Measurements from ENCODE around the gene BMP2K. TPM values are rescaled to one million over a fixed set of nuclear protein-coding genes. Genes with fewer than 3 reads are reported as not detected.
"Not testable (repeated sequence)": the region's sequence is repeated elsewhere in the genome, so short reads cannot be mapped to it uniquely, and the experiment has no call there.

BMP2K gene
- total RNA-seq, 2 experiments from 2014 or later = 22.6 to 25.1 TPM

- Mint-ChIP-seq H3K9me3 (no peaks in the 10 kb centered on the region), H3K4me3 (no peak overlapping the region), H3K4me1 (peaks cover 6% of the 10 kb centered on the region), H3K36me3 (peaks cover 19% of the 10 kb centered on the region), H3K27me3 (no peaks in the 10 kb centered on the region), H3K27ac (no peak overlapping the region)
- no peak for DNase-seq
- ATAC-seq (ENCODE audit: low read depth) = no peak
- POLR2A ChIA-PET = no interaction called here
Observed at GRCh38 chr4:78787392-78788006, 11.3 kb downstream of the BMP2K start.

- Mint-ChIP-seq H3K27ac (no peak overlapping the region), H3K36me3 (peaks cover 19% of the 10 kb centered on the region), H3K9me3 (no peaks in the 10 kb centered on the region), H3K27me3 (no peaks in the 10 kb centered on the region), H3K4me1 (peaks cover 6% of the 10 kb centered on the region), H3K4me3 (no peak overlapping the region)
- ATAC-seq (ENCODE audit: low read depth) = no peak
- DNase-seq = no peak
- POLR2A ChIA-PET = no interaction called here
Observed at GRCh38 chr4:78788007-78788889, 12.1 kb downstream of the BMP2K start.

DNA sequence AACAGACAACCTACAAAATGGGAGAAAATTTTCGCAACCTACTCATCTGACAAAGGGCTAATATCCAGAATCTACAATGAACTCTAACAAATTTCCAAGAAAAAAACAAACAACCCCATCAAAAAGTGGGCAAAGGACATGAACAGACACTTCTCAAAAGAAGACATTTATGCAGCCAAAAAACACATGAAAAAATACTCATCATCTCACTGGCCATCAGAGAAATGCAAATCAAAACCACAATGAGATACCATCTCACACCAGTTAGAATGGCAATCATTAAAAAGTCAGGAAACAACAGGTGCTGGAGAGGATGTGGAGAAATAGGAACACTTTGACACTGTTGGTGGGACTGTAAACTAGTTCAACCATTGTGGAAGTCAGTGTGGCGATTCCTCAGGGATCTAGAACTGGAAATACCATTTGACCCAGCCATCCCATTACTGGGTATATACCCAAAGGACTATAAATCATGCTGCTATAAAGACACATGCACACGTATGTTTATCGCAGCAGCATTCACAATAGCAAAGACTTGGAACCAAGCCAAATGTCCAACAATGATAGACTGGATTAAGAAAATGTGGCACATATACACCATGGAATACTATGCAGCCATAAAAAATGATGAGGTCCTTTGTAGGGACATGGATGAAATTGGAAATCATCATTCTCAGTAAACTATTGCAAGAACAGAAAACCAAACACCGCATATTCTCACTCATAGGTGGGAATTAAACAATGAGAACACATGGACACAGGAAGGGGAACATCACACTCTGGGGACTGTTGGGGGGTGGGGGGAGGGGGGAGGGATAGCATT, 19.7 kb downstream of the BMP2K start:
- H3K27me3 Mint-ChIP-seq; POLR2A ChIA-PET; ATAC-seq (ENCODE audit: low read depth); H3K4me3 Mint-ChIP-seq; H3K27ac Mint-ChIP-seq; H3K9me3 Mint-ChIP-seq; DNase-seq: not testable (repeated sequence)
- H3K36me3 Mint-ChIP-seq = peaks cover 26% of the 10 kb centered on the region
- peaks cover 12% of the 10 kb centered on the region for H3K4me1 Mint-ChIP-seq

DNA sequence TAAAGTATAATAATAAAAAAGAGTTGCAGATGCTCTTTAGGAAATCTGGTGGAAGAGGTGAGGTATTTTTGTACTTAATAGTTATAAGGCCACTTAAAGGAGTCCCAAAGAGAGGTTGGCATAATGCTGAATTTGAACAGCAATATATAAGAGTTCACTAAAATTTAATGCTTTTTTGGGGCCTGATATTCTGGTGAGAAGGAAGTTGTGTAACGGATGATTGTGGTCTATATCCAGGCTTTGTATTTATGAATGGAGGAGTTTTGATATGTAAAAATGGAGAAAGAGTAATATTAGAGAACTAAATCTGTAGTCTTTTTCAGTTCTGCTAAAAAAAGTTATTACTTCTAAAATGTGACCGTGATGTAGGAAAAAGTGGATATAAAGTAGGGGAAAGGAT, 20.4 kb downstream of the BMP2K start:
- Mint-ChIP-seq H3K27me3 (no peaks in the 10 kb centered on the region), H3K36me3 (peaks cover 26% of the 10 kb centered on the region), H3K27ac (no peak overlapping the region), H3K4me3 (no peak overlapping the region), H3K9me3 (peaks cover 5% of the 10 kb centered on the region), H3K4me1 (peaks cover 12% of the 10 kb centered on the region)
- ATAC-seq (ENCODE audit: low read depth) (no peak), DNase-seq (no peak)
- POLR2A ChIA-PET = no interaction called here

GRCh38 chr4:78797777-78798284, 21.7 kb downstream of the BMP2K start:
- ATAC-seq (ENCODE audit: low read depth) = no peak
- H3K9me3 Mint-ChIP-seq = peaks cover 5% of the 10 kb centered on the region
- POLR2A ChIA-PET = no interaction called here
- peaks cover 26% of the 10 kb centered on the region for H3K36me3 Mint-ChIP-seq
- no peak for DNase-seq
- H3K4me3 Mint-ChIP-seq = no peak overlapping the region
- H3K27ac Mint-ChIP-seq = no peak overlapping the region
- no peaks in the 10 kb centered on the region for H3K27me3 Mint-ChIP-seq
- peaks cover 12% of the 10 kb centered on the region for H3K4me1 Mint-ChIP-seq

DNA sequence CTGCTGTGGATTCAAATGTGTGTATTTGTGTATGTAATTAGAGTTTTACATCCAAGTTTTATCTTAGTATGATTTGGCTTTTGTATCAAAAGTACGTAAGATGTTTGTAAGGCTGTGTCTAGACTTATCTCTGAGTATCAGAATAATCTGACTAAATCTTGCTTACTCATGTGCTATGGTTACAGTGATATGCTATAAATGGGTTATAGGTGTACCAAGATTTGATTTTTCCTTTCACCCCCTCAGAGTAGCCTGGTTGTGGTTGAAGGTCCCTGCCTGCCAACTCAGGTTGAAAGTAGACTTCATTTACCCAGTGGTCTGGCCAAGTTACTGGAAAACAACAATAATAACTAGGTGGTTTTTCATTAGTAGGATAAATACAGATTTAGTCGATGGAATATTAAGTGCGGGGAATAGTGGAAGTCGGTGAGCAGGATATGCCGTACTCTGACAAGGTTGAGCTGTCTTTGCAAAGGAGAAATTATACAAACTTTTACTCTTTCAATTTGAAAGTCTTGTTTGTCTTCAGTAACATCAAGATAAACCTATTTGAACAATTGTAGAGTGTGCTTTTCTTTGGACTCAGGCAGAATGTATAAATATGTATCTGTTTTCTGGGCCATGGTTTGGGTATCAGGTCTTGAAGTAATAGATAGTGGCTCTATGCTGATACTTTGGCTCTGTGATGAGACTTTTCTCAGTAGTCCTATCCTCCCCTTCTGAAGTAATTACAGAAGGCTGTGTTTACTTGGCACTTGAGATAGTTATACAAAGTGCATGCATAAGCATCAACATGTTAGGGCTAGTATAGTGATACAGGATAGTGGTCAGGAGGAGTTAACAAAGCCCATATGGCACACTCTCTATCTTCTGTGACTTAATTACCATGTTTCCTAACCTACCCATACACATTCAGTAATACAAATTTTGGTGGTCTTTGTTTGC, 23.7 kb downstream of the BMP2K start:
- peaks cover 9% of the 10 kb centered on the region for H3K9me3 Mint-ChIP-seq
- peaks cover 29% of the 10 kb centered on the region for H3K36me3 Mint-ChIP-seq
- no peak overlapping the region for H3K4me3 Mint-ChIP-seq
- POLR2A ChIA-PET = no interaction called here
- ATAC-seq (ENCODE audit: low read depth) = no peak
- H3K27me3 Mint-ChIP-seq = no peaks in the 10 kb centered on the region
- no peak for DNase-seq
- H3K27ac Mint-ChIP-seq = no peak overlapping the region
- peaks cover 12% of the 10 kb centered on the region for H3K4me1 Mint-ChIP-seq

- Mint-ChIP-seq H3K27me3 (no peaks in the 10 kb centered on the region), H3K27ac (no peak overlapping the region), H3K9me3 (peaks cover 9% of the 10 kb centered on the region), H3K36me3 (peaks cover 27% of the 10 kb centered on the region), H3K4me1 (peaks cover 12% of the 10 kb centered on the region), H3K4me3 (no peak overlapping the region)
- DNase-seq (no peak), ATAC-seq (ENCODE audit: low read depth) (no peak)
- POLR2A ChIA-PET = interaction anchor here (0.7 kb wide), 1 partner anchor 26 kb away, joined by 4 read pairs; no protein-coding TSS in a partner anchor
Observed at GRCh38 chr4:78800965-78801364, 24.8 kb downstream of the BMP2K start.

GRCh38 chr4:78803983-78804382, 27.8 kb downstream of the BMP2K start:
- Mint-ChIP-seq H3K9me3 (peaks cover 16% of the 10 kb centered on the region), H3K4me3 (no peak overlapping the region), H3K36me3 (peaks cover 28% of the 10 kb centered on the region), H3K27me3 (no peaks in the 10 kb centered on the region), H3K4me1 (peaks cover 7% of the 10 kb centered on the region), H3K27ac (no peak overlapping the region)
- ATAC-seq (ENCODE audit: low read depth) (no peak), DNase-seq (no peak)
- POLR2A ChIA-PET = no interaction called here

DNA sequence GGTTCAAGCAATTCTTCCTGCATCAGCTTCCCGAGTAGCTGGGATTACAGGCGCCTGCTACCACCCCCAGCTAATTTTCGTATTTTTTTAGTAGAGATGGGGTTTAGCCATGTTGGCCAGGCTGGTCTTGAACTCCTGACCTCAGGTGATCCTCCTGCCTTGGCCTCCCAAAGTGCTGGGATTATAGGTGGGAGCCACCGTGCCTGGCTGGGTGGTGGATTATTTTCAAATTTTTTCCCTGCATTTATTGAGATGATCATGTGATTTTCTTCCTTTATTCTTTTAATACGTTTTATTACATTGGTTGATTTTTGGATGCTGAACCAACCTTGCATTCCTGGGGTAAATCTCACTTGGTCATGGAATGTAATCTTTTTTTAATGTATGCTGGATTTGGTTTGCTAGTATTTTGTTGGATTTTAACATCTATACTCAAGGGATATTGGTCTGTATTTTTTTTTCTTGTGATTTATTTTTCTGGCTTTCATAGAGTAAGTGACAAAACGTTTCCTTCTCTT, 30.9 kb downstream of the BMP2K start:
- H3K27me3 Mint-ChIP-seq = no peaks in the 10 kb centered on the region
- H3K9me3 Mint-ChIP-seq = peaks cover 16% of the 10 kb centered on the region
- no peak overlapping the region for H3K27ac Mint-ChIP-seq
- no peak overlapping the region for H3K4me3 Mint-ChIP-seq
- DNase-seq = no peak
- POLR2A ChIA-PET = interaction anchor here (0.6 kb wide), 1 partner anchor 54 kb away, joined by 4 read pairs; no protein-coding TSS in a partner anchor
- H3K4me1 Mint-ChIP-seq = peaks cover 3% of the 10 kb centered on the region
- H3K36me3 Mint-ChIP-seq = peaks cover 25% of the 10 kb centered on the region
- ATAC-seq (ENCODE audit: low read depth) = no peak

DNA sequence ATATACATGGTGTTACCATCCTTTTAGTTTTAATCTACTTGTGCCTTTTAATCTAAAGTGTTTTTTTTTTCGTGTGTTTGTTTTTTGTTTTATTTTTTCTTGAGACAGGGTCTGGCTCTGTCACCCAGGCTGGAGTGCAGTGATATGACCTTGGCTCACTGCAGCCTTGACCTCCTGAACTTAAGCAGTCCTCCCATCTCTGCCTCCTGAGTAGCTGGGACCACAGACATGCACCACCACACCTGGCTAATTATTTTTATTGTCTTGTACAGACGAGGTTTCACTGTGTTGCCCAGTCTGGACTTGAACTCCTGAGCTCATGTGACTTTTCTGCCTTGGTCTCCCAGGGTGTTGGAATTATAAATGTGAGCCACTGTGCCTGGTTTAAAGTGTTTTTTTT, 33.1 kb downstream of the BMP2K start:
- peaks cover 23% of the 10 kb centered on the region for H3K9me3 Mint-ChIP-seq
- DNase-seq (no peak), ATAC-seq (ENCODE audit: low read depth) (no peak)
- peaks cover 30% of the 10 kb centered on the region for H3K36me3 Mint-ChIP-seq
- POLR2A ChIA-PET = no interaction called here
- H3K4me3 Mint-ChIP-seq = no peak overlapping the region
- H3K4me1 Mint-ChIP-seq = peaks cover 3% of the 10 kb centered on the region
- H3K27me3 Mint-ChIP-seq = no peaks in the 10 kb centered on the region
- no peak overlapping the region for H3K27ac Mint-ChIP-seq

DNA sequence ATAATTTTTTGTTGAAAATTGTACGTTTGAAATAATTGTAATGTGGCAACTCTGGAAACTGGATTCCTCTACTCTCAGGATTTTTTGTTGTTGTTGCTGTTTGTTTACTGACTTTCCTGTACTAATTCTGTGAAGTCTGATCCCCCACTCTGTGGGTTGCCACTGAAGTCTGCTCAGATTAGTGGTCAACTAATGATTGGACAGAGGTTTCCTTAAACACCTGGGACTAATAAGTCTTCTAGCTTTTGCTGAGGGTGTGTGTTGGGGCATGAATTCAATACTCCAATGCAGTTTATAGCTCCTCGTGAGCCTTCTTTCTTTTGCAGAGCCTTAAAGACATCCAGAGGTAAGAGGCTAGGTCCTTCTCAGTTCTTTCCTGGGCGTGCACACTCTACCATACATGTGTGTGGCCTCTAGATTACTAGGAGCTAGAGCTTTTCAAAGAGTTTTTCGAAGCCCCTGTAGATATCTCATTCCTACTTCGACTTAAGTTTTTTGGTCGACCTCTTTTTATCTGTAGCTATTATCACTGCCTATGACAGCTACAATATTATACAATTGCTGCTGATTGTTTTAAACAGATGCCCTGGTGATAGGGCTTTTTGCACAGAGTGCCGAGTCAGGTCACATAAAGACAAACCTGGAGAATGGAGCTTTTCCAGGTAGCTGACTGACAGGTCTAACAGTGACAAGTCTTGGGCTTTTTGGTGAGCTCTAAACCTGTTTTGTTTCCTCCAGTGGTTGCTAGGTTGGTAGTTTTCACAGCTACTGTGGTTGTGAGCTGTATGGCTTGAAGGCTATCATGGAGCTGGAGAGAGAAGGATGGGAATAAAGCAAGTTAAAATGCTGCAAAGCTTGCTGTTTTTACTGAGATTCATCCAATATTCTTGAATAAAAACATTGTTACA, 34.0 kb downstream of the BMP2K start:
- no peaks in the 10 kb centered on the region for H3K27me3 Mint-ChIP-seq

More for the DNA sequence above, 34.0 kb downstream of the BMP2K start:
- DNase-seq (no peak), ATAC-seq (ENCODE audit: low read depth) (no peak)
- Mint-ChIP-seq H3K36me3 (peaks cover 29% of the 10 kb centered on the region), H3K4me1 (peaks cover 3% of the 10 kb centered on the region), H3K27ac (no peak overlapping the region), H3K4me3 (no peak overlapping the region), H3K9me3 (peaks cover 18% of the 10 kb centered on the region)
- POLR2A ChIA-PET = no interaction called here
